SJSA1 (cell line): ENCODE measurements around the gene APLP2. TPM values are rescaled to one million over a fixed set of nuclear protein-coding genes. Genes with fewer than 3 reads are reported as not detected.
A peak's percentile ranks its signal among the peaks of the same experiment; 100 is the strongest.

Source experiments
- DNase-seq, 2 experiments: peaks; one replicate each; pipeline ENCODE4 v3.0.0-alpha.2; 2015 to 2020; ENCODE audit warnings: low spot score in 2 of 2, low read depth in 1 of 2
- H3K27ac ChIP-seq: fragments of 250-450 bp; sonication (Bioruptor Pico); 2 replicates; pipeline ENCODE4 v1.5.1; 2020; ENCODE audit warnings: mild to moderate bottlenecking, moderate library complexity
- H3K27me3 ChIP-seq: fragments of 250-450 bp; sonication (Bioruptor Pico); replicated peaks from 2 replicates; pipeline ENCODE4 v1.5.1; 2020; ENCODE audit warnings: mild to moderate bottlenecking, moderate library complexity
- H3K36me3 ChIP-seq: fragments of 250-450 bp; sonication (Bioruptor Pico); 2 replicates; pipeline ENCODE4 v1.5.1; 2020; ENCODE audit warnings: mild to moderate bottlenecking
- H3K4me1 ChIP-seq: fragments of 250-450 bp; sonication (Bioruptor Pico); replicated peaks from 2 replicates; pipeline ENCODE4 v1.6.1; 2021; ENCODE audit warnings: mild to moderate bottlenecking
- H3K4me3 ChIP-seq: fragments of 250-450 bp; sonication (Bioruptor Pico); 2 replicates; pipeline ENCODE4 v1.5.1; 2020; ENCODE audit warnings: mild to moderate bottlenecking
- H3K9me3 ChIP-seq: fragments of 250-450 bp; sonication (Bioruptor Pico); replicated peaks from 2 replicates; pipeline ENCODE4 v1.5.1; 2020; ENCODE audit warnings: mild to moderate bottlenecking
- total RNA-seq: library from RNA; depleted of rRNA; stranded (reverse); fragments of >200 nt; shearing (Covaris generic); gene quantifications from 2 replicates; pipeline ENCODE4 v1.2.3, GENCODE V29; 2014

APLP2 gene
- total RNA-seq, 1 experiment from 2014 or later = 149 TPM

GRCh38 chr11:130040281-130040940, 29.3 kb upstream of the APLP2 start:
- Histone ChIP-seq H3K27me3 (no peaks in the 10 kb centered on the region), H3K27ac (no peak overlapping the region), H3K4me3 (no peak overlapping the region), H3K9me3 (no peaks in the 10 kb centered on the region), H3K4me1 (no peaks in the 10 kb centered on the region), H3K36me3 (no peaks in the 10 kb centered on the region)
- no peak for DNase-seq

DNA sequence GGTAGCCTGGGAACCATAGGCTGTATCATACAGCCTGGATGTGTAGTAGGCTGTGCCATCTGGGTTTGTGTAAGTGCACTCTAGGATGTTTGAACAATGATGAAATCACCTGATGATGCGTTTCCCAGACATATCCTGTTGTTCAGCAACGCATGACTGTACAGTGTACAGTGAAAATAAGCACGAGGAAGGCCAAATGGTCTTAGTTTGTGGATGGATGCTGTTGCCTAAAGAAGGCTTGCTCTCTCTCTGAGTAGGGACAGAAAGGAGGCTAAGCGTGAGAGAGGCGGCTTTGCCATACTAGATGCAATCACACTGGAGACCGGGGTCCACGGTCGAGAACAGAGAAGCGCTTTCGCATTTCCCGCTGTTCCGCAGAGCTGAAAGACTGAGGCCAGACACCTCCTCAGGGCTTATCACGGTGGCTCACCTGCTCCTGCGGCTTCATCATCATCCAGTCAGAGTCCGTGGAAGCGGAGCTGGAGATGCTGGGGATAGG, 27.6 kb upstream of the APLP2 start:
- Histone ChIP-seq H3K4me1 (no peaks in the 10 kb centered on the region), H3K4me3 (no peak overlapping the region), H3K27me3 (no peaks in the 10 kb centered on the region), H3K9me3 (no peaks in the 10 kb centered on the region), H3K36me3 (no peaks in the 10 kb centered on the region), H3K27ac (no peak overlapping the region)
- DNase-seq = no peak

- Histone ChIP-seq H3K36me3 (no peaks in the 10 kb centered on the region), H3K4me1 (no peaks in the 10 kb centered on the region), H3K9me3 (no peaks in the 10 kb centered on the region), H3K27ac (no peak overlapping the region), H3K27me3 (no peaks in the 10 kb centered on the region), H3K4me3 (no peak overlapping the region)
- DNase-seq = no peak
These were observed 26.1 kb upstream of the APLP2 start for GRCh38 chr11:130043575-130043974.

DNA sequence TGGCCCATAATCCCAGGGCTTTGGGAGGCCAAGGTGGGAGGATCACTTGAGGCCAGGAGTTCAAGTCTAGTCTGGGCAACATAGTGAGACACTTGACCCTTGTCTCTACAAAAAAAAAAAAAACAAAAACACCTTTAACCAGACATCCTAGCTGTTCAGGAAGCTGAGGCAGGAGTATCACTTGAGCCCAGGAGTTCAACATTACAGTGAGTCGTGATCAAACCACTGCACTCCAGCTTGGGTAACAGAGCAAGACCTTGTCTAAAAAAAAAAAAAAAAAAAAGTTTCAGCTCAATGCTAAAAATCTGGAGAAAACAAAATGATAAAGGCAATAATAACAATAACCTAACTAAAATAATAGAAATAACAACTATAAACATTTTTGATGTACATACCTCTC, 22.6 kb upstream of the APLP2 start:
- H3K36me3 ChIP-seq = no peaks in the 10 kb centered on the region
- peaks cover 4% of the 10 kb centered on the region; the same call in 1 of the 2 replicates for H3K4me1 ChIP-seq
- DNase-seq = no peak
- H3K27me3 ChIP-seq = no peaks in the 10 kb centered on the region
- no peak overlapping the region for H3K27ac ChIP-seq
- H3K9me3 ChIP-seq = no peaks in the 10 kb centered on the region
- no peak overlapping the region for H3K4me3 ChIP-seq

DNA sequence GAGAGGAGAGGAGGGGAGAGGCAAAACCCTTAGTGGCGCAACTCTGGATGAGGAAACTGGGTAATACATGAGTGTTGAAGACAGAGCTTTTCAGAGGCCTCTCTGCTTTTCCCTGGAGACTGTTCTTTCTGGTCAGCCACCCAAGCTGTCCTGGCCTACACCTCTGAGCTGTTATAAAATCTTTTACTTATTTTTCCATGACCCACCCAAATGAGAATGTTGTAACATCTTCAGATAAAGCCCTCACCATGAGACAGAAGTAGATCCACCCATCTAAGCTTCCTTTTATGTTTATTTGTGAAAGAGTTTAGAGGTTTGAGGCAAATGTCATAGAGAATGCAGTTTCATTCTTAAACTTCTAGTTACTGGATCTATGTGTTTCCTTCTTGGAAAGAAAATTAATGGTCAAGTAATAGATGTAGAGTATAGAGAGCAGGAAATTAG, 20.3 kb upstream of the APLP2 start:
- Histone ChIP-seq H3K4me3 (no peak overlapping the region), H3K27me3 (no peaks in the 10 kb centered on the region), H3K4me1 (peaks cover 4% of the 10 kb centered on the region; the same call in 1 of the 2 replicates), H3K27ac (no peak overlapping the region), H3K9me3 (no peaks in the 10 kb centered on the region), H3K36me3 (no peaks in the 10 kb centered on the region)
- peak in 1 of 2 experiments; percentile 9 for DNase-seq

GRCh38 chr11:130050257-130050656, 19.4 kb upstream of the APLP2 start:
- H3K27ac ChIP-seq = no peak overlapping the region
- DNase-seq = no peak

GRCh38 chr11:130051082-130051481, 18.6 kb upstream of the APLP2 start:
- Histone ChIP-seq H3K4me3 (no peak overlapping the region), H3K36me3 (no peaks in the 10 kb centered on the region), H3K9me3 (no peaks in the 10 kb centered on the region), H3K27me3 (no peaks in the 10 kb centered on the region), H3K4me1 (peaks cover 4% of the 10 kb centered on the region; the same call in 1 of the 2 replicates), H3K27ac (no peak overlapping the region)
- DNase-seq = no peak

More at GRCh38 chr11:130050257-130050656, 19.4 kb upstream of the APLP2 start:
- Histone ChIP-seq H3K9me3 (no peaks in the 10 kb centered on the region), H3K4me3 (no peak overlapping the region), H3K27me3 (no peaks in the 10 kb centered on the region), H3K4me1 (peaks cover 4% of the 10 kb centered on the region; the same call in 1 of the 2 replicates), H3K36me3 (no peaks in the 10 kb centered on the region)

GRCh38 chr11:130052567-130052966, 17.1 kb upstream of the APLP2 start:
- Histone ChIP-seq H3K27ac (no peak overlapping the region), H3K4me3 (no peak overlapping the region), H3K9me3 (no peaks in the 10 kb centered on the region), H3K4me1 (peaks cover 4% of the 10 kb centered on the region; the same call in 1 of the 2 replicates), H3K27me3 (no peaks in the 10 kb centered on the region), H3K36me3 (no peaks in the 10 kb centered on the region)
- DNase-seq = no peak

DNA sequence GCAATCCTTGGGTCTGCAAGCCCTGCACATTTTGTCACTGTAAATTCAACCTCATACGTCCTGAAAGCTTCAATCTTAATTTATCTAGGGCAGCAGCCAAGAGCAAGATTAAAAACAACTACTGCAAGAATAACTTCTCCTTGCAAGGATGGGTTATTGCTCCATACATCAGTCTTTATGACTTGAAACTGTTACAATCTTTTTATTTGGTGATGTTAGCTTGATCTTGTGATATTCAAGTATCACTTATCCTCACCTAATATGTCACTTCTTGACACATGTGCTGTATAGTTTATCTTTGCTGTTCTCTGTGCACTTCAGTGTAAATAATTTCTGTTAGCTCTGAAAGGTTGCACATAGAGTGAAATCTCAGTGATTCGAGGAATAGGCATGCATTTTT, 14.7 kb upstream of the APLP2 start:
- H3K27ac ChIP-seq = no peak overlapping the region

DNA sequence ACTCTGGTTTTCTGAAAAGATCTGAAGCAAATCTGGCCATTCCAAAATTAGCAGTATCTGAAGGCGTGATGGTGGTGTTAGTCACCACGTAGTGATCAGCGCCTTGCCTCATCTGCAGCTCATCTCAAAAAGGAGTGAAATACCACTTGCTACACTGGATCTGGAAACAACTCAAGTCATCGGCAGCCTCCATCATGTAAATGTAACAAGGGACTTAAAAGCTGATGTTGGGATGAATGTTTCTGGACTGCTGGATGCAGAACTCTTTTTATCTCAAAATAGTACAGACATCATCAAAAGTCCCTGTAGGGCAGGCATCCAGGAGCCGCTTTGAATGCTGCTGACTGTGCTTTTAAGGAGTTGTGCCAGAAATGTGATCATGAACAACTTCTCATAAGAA, 14.1 kb upstream of the APLP2 start:
- Histone ChIP-seq H3K4me3 (no peak overlapping the region), H3K4me1 (no peaks in the 10 kb centered on the region), H3K36me3 (no peaks in the 10 kb centered on the region), H3K27me3 (no peaks in the 10 kb centered on the region), H3K9me3 (no peaks in the 10 kb centered on the region), H3K27ac (no peak overlapping the region)
- DNase-seq = no peak

More for the DNA sequence above, 14.7 kb upstream of the APLP2 start:
- no peak overlapping the region for H3K4me3 ChIP-seq
- no peaks in the 10 kb centered on the region for H3K4me1 ChIP-seq
- H3K36me3 ChIP-seq = no peaks in the 10 kb centered on the region
- DNase-seq = no peak
- no peaks in the 10 kb centered on the region for H3K27me3 ChIP-seq
- no peaks in the 10 kb centered on the region for H3K9me3 ChIP-seq

- Histone ChIP-seq H3K27ac (no peak overlapping the region), H3K36me3 (no peaks in the 10 kb centered on the region), H3K9me3 (no peaks in the 10 kb centered on the region), H3K4me1 (no peaks in the 10 kb centered on the region), H3K27me3 (no peaks in the 10 kb centered on the region), H3K4me3 (no peak overlapping the region)
- DNase-seq = no peak
These were observed 8.7 kb upstream of the APLP2 start for GRCh38 chr11:130061017-130061416.

DNA sequence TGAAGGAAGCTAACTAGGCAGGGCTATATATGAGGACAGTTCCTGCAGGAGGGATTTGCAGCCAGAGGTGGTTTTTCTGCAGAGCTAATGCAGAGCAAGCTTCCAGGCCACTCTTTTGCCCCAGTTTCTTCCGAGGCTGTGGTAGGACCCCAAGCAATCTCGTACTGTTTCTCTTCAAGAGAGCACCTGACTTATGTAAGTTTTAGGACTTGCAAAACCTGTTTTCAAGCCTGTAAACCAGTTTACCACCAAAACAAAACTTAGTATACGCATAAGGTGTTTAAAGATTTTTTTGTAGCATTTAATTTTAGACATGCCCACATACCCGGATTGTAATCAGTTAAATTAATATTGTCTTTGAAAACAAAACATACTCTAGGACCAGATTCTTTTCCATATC, 7.7 kb upstream of the APLP2 start:
- Histone ChIP-seq H3K9me3 (no peaks in the 10 kb centered on the region), H3K27me3 (no peaks in the 10 kb centered on the region), H3K36me3 (no peaks in the 10 kb centered on the region), H3K4me3 (no peak overlapping the region), H3K27ac (no peak overlapping the region), H3K4me1 (no peaks in the 10 kb centered on the region)
- no peak for DNase-seq

DNA sequence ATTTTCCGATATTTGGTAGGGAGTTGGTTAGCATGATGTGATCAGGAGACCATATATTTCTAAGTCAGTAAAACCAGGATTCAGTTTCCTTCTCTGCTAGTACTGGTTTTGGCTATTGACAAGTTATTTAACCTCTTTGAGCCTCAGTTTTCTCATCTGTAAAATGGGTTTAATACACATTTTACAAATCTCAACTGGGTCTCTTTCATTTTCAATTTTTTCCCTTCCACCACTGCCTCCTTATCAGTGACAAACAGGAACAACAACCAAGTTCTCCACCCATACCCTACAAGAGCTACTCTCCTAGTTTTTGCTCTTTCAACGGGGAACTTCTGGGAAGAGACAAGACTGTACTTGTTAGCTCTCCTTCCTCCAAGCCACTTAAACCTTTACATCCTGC, 6.2 kb upstream of the APLP2 start:
- Histone ChIP-seq H3K27me3 (no peaks in the 10 kb centered on the region), H3K36me3 (no peaks in the 10 kb centered on the region), H3K4me3 (no peak overlapping the region), H3K27ac (no peak overlapping the region), H3K4me1 (no peaks in the 10 kb centered on the region), H3K9me3 (no peaks in the 10 kb centered on the region)
- no peak for DNase-seq

DNA sequence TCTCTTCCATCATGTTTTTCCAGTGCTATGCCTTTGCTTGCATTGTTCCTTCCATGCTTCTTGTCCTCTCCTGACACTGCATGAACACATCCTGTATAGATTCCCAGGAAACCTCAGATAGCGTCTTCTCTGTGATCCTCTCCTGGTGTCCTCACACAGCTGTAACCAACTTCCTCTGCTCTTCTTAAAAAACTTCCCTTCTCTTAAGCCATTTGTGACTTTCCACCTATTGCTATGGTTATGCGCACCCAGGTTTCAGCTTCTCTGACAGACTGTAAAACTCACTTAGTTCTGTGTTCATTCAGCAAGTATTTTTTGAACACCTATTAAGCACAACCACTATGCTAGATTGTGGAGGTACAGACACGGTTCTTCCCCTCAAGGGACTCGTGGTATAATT, 5.1 kb upstream of the APLP2 start:
- H3K4me3 ChIP-seq = no peak overlapping the region
- H3K36me3 ChIP-seq = no peaks in the 10 kb centered on the region
- no peak for DNase-seq
- peaks cover 5% of the 10 kb centered on the region for H3K4me1 ChIP-seq
- no peaks in the 10 kb centered on the region for H3K9me3 ChIP-seq
- H3K27ac ChIP-seq = no peak overlapping the region
- H3K27me3 ChIP-seq = no peaks in the 10 kb centered on the region

- Histone ChIP-seq H3K4me1 (peaks cover 5% of the 10 kb centered on the region), H3K27me3 (no peaks in the 10 kb centered on the region), H3K9me3 (no peaks in the 10 kb centered on the region), H3K36me3 (peaks cover 2% of the 10 kb centered on the region; the same call in 1 of the 2 replicates), H3K4me3 (no peak overlapping the region), H3K27ac (no peak overlapping the region)
- no peak for DNase-seq
These were observed 3.4 kb upstream of the APLP2 start for GRCh38 chr11:130066338-130066737.
